ENCODE data around the gene PHF21B. TPM values are rescaled to one million over a fixed set of nuclear protein-coding genes. Genes with fewer than 3 reads are reported as not detected.

PHF21B gene
- total and polyA plus RNA-seq, 2 experiments from 2014 or later, result 20.6 to 149 TPM

- Histone ChIP-seq H3K27me3 (ENCODE audit: insufficient read depth) (no peaks in the 10 kb centered on the region), H3F3A (replicated peaks; ENCODE audit: low read depth) (no peaks in the 10 kb centered on the region), H3K79me2 (replicated peaks; ENCODE audit: insufficient read depth) (no peaks in the 10 kb centered on the region), H4K20me1 (replicated peaks; ENCODE audit: insufficient read depth) (no peaks in the 10 kb centered on the region; the same call in 1 of the 2 replicates), H3K4me1 (ENCODE audit: insufficient read depth) (no peaks in the 10 kb centered on the region), H3K4me3 (no peak overlapping the region), H3K27ac (ENCODE audit: low read depth) (no peak overlapping the region), H3K36me3 (ENCODE audit: insufficient read depth) (no peaks in the 10 kb centered on the region), H2AFZ (no peak overlapping the region), H3K4me2 (no peak overlapping the region), H3K9me2 (ENCODE audit: insufficient read depth) (no peaks in the 10 kb centered on the region)
- TF ChIP-seq STAT1 (IDR thresholded peaks at IDR 0.05; ENCODE audit: unreplicated experiment) (no peak), EZH2phosphoT487 (IDR thresholded peaks at IDR 0.05; ENCODE audit: unreplicated experiment) (no peak), ZNF331 (CRISPR knock-in tag; IDR thresholded peaks at IDR 0.05; ENCODE audit: low read depth) (no peak), ZNF462 (CRISPR knock-in tag; IDR thresholded peaks at IDR 0.05) (no peak), POLR2AphosphoS5 (IDR thresholded peaks at IDR 0.05; ENCODE audit: low read depth) (no peak), JUNB (IDR thresholded peaks at IDR 0.05; ENCODE audit: unreplicated experiment) (no peak), CTCF (conservative IDR thresholded peaks at IDR 0.05; ENCODE audit: low read depth in 2 of 2) (no peak), EZH2 (IDR thresholded peaks at IDR 0.05; ENCODE audit: low read depth, unreplicated experiment) (no peak), NANOG (IDR thresholded peaks at IDR 0.05; ENCODE audit: borderline replicate concordance) (no peak), REST (IDR thresholded peaks at IDR 0.05; ENCODE audit: unreplicated experiment) (no peak), CREB1 (CRISPR knock-in tag; IDR thresholded peaks at IDR 0.05; ENCODE audit: low read depth) (no peak), ZNF114 (CRISPR knock-in tag; IDR thresholded peaks at IDR 0.05) (no peak), ETS1 (IDR thresholded peaks at IDR 0.05) (no peak)
- Mint-ChIP-seq H3K9me3 (peaks cover 24% of the 10 kb centered on the region), H3K36me3 (ENCODE audit: low read depth) (peaks cover 44% of the 10 kb centered on the region), H3K4me3 (no peak overlapping the region), H3K4me1 (no peaks in the 10 kb centered on the region), H3K27ac (no peak overlapping the region), H3K27me3 (ENCODE audit: insufficient read depth, low read depth, poor library complexity) (peaks cover 8% of the 10 kb centered on the region)
- ATAC-seq (no peak), DNase-seq (ENCODE audit: low spot score) (no peak)
Observed at GRCh38 chr22:44876921-44877320, 132.9 kb downstream of the PHF21B start.
